NCI-H82 (cell line): Measurements from ENCODE around the gene TENT4A.
A peak's percentile ranks its signal among the peaks of the same experiment; 100 is the strongest.

Source experiments
- DNase-seq: peaks from one replicate; lab custom pipeline; 2025; lab: John Stamatoyannopoulos, UW

TENT4A gene

DNA sequence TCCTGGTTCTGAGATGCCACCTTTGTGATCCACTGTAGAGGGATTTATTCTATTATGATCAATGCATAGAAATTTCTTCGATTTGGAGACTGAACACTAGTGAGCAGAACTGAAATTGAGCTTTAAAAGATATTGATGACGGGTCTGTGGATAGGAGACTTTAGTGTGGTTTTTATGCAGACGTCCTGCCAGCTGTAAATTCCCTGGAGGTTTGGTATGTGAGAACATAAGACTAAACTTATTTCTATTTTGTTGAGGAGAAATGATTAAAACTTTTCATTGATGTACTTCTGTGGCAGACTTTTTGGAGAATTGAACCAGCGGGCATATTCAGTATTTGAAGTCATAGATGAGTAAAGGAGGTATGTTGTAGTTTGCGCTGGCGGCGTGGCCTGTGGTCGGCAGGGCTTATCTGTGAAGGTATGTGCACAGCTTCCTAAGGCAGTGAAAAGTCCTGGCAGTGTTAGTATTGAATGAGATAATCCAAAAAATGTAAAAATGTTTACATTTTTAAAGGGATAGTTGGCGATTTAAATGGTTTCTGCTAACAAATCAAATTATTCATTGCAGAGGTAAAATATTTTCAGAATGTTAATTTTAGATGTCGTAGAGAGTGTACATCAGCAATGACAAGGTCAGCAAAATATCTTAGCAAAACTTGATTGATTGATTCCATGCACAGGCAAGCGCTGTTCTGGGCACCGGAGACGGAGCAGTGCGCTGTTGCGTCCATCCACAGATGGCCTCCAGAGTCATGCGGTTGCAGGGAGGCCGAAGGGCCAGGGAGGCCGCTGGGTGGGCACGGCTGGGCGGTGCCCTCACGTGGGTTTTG, 20.4 kb downstream of the TENT4A start:
- DNase-seq: no peak

DNA sequence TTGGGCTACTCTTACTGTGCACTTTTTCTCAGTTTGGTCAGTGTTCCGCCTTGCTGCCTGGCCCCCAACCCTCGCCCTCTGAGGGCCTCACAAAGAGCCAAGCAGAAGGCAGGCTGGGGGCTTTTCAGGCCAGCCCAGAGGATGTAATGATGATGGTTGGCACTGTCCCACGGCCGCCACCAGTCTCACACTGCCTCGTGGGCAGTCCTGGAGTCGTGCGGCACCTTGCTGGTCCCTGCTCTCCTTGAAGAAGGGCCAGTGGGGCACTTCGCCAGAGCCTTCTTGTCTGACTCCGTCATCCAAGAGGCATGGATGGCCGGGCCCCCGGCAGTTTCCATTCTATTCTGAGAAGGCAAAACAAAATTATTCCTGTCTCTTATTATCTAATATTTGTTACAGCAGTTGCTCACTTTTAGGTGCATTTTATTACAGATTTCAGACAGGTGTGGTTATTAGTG, 21.0 kb downstream of the TENT4A start:
- DNase-seq: no peak

DNA sequence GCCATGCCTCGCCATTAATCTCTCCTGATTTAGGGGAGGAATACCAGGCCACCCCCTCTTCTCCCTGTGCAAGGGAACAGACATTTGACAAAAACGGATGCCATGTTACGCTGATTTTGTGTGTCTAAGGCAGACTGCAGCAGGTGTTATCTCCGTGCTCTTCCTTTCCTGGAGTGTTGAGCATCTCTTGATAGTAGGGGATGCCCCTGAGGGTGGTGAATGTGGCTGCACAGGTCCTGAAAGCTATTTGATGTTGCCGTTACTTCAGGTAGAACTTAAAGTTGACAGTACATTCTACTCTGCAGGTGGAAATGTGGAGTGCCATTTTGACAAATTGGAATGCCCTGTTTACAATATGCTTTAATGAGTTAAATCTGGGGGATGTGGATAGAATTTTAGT, 21.5 kb downstream of the TENT4A start:
- no peak for DNase-seq

DNA sequence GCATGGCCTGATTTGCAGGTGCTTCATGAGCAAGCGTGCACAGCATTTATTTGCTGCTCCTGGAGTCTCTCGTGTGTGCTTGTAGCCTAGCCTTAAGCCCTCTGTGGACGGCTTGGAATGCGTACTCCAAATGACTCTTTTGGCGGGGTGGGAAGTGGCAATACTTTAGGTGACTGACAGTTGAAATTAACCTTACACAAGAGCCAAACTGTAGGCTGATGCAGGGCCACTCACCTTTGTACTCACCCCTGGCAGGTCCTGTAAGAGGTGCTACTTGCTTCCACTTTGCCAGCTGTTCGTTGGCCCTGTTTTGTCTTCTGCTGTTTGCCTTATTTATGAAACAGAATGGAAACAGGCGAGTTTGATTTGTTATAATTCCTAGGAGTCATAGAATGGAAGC, 22.9 kb downstream of the TENT4A start:
- no peak for DNase-seq

DNA sequence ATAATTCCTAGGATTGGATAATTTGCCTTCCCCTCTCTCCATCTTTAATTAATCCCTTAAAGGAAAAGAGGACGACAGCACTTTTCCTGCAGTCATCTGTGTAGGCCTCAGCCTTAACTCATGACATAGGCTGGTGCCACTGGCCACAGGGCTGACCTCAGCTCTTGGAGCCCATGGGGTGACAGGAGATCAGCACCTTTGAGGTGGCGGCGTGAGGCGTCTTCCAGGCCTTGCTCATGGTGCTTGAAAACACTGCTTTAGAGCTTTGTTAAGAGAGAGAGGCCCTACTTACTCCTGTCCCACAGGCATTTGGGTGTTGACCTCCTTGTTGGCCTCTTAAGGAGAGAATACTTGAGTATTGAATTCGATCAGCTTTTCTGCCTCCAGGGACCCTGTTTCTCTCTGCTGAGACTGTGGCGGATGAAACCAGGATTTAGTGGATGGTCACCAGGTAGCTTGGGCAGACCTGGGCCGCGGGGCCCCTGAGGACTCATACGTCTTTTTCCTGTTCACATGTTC, 23.4 kb downstream of the TENT4A start:
- no peak for DNase-seq

DNA sequence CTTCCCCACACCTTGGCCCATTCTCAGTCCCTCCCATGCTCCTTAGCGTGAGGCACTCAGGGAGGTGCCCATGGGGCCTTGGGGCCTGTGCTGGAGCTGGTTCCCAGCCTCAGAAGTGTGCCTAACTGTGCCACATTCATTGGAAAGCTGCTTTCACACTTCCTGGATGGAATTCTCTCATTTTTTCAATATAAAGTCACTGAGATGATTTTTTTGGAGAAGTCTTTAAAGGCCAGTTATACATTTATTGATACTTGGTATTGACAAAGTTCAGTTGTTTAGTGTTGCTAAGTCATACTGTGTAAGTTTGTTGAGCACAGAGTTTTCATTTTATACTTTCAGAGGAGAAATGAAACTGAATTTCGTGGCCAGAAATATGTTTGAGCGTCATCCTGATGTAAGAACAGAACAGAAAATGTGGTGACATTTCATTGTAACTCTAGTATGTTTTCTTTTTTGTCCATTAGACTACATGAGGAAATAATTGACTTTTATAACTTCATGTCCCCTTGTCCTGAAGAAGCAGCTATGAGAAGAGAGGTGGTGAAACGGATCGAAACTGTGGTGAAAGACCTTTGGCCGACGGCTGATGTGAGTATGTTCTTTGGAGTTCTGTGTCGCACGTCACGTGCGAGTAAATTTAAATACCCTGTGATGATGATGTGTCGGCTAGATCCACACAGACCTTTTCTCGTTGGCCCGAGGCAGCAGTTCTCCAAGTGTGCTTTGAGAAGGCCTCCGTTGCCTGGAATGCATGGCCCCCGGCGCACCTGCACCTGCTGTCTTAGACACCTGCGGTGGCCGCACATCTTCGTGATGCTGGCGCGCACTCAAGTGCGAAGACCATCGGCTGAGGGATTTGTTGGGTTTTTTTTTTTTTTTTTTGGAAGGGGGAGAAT, 24.1 kb downstream of the TENT4A start:
- no peak for DNase-seq

DNA sequence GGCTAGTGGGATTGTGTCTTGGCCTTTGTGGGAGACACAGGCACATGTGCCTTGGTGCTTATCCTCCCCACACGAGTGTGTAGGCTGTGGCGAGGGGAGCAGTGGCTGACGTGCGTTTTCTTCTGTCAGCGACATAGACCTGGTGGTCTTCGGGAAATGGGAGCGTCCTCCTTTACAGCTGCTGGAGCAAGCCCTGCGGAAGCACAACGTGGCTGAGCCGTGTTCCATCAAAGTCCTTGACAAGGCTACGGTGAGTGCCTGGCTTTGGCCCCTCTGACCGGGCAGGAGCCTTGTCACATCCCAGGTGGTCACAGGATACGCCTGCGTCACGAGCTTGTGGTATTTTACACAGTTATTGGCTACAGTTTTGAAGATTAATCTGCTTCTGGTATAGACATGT, 26.4 kb downstream of the TENT4A start:
- DNase-seq: no peak

DNA sequence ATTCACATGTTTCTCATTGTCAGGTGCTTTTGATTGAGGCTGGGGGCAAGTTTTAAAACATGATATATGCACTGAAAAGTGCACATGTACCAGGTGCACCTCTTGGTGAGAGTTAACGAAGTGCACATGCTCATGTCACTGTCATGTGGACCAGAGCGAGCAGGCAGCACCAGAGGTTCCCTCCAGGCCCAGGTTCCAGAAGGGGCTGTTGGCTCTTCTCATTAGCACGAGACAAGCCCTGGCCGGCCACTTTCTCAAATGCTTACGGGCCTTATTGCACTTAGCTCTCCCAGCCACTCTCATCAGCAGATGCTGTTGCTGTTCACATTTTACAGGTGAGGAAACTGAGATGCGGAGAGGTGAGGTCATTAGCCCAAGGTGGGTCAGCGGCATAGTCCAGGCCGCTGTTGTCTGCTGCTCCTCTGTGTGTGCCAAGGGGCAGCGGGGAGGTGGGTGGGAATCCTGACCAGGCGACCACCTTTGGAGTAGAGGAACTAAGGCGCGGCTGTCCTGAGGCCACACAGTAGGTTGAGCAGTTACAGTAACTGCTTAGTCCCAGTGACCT, 27.4 kb downstream of the TENT4A start:
- DNase-seq: no peak

DNA sequence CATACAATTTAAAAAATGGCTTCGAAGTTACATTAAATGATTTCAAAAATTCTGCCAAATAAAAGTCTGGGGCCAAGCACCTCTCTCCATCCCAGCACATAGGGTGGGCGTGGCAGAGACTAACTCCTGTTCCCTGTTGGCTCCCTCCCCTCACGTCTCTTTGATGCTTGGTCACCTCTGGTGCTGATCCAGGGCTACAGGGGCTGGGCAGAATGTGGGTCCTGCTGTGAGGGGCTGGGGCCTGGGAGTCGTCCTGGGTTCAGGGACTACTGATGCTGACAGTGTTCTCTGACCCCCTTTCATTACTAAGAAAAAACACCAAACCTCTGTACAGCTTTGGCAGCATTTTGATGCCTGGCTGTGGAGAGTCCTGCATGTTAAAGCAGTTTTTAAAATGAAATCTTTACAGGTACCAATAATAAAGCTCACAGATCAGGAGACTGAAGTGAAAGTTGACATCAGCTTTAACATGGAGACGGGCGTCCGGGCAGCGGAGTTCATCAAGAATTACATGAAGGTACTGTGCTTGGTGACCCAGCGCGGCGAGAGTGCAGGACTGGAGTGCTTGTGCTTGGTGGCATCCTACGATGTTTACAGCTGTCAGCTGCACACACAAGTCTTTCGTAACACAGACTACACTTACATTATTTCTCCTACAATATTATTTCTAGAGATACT, 29.0 kb downstream of the TENT4A start:
- DNase-seq: no peak

DNA sequence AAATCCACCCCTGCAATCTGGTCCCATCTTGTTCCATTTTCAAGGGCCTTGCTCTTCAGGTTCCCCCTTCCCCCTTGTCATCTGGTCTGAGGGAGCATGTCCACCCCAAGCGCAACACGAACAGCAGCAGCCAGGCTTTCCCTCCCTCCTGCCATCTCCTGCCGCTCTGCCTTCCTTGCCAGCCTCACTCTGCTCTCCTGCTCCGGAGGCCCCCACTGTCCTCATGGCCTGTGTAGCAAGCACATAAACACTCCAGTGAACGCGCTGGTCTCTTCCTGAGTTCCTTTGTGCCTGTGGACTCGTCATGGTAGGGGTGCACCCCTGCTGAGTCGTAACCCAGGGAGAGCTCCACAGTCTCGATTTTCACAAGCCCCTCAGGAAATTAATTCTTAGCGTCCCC, 29.9 kb downstream of the TENT4A start:
- no peak for DNase-seq

DNA sequence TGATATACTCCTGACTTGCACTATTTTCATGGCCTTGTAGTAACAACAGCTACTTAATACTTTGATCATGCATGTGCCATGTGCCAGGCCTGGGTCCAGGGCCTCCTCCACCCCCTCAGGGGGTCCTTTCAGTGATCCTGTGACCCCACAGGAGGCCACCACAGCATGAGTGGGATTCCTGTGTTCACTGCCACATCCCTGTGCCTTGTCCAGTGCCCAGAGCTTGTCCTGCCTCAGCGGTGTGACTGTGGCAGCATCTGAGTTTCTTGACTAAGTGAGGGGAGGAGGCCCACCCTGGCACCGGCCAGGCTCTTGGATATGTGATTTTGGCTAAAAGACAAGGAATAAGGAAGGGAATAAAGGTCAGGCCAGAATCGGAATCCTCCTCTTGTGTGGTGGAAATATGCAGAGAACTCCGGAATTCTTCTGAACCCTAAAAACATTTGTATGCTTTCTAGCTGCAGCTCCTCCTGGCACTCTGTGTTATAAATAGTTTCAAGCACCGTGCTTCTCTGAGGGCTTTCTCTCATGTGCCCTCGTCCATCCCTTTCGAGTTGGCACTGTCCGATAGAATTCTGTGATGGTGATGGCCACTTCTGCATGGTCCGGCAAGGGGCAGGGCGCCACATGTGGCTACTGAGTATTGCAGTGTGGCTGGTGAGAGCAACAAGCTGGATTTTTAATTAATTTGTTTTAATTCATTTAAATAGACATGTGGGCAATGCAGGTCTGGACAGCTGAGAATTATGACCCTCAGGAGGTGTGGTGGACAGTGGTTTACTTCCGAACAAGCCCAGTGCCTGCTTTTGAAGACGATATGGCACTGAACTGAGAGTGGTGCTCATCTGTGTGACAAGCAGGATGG, 31.8 kb downstream of the TENT4A start:
- no peak for DNase-seq

DNA sequence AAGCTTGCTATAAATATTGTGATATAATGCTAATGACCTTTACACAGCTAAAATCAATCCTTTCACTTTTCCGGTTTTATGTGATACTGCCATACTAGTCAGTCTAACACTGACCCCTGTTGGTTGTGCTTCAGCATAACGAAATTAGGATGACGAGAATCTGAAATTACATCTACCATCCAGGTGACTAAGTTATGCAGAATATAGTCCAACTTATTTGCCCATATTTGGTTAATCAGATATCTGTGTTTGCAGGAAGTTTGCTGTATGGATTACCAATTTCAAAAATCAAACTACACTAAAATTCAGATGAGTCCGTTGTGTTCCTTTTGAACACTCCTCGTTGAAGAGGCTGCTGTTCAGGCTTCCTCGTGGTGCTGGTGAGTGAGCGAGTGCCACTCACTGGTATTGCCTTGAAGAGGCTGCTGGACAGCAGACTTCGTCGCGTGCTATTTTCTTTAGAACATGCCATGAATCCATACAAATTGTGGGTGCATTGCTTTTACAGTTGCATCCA, 32.5 kb downstream of the TENT4A start:
- DNase-seq: peak; percentile 51

DNA sequence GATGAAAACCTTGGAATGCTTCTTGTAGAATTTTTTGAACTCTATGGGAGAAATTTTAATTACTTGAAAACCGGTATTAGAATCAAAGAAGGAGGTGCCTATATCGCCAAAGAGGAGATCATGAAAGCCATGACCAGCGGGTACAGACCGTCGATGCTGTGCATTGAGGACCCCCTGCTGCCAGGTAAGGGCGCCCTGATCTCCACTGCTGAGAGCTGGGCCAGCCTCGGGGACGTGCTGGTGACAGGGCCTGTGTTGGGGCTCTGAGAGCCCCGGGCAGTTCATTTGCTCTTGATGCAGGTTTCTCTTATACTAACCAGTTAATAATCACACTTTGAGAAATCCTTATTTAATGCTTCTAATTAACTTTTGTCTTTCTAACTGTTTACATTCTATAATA, 33.0 kb downstream of the TENT4A start:
- no peak for DNase-seq

DNA sequence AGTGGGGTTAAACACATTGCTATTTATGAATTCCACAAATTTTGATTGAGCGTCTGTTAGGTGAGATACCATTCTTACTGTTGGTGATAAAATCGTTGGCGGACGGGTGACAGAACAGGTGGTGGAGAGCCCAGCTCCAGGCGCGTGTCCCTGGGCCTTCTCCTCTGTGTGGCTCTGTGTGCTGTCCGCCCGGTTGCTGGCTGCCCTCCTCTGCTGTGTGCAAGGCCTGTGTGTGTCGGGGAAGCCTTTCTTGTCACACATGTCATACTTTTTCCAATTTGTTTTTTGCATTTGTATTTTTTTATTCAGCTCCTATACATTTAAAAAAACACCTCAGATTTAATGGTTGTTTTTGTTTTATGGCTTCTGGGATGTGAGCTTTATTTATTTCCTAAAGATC, 33.9 kb downstream of the TENT4A start:
- no peak for DNase-seq

DNA sequence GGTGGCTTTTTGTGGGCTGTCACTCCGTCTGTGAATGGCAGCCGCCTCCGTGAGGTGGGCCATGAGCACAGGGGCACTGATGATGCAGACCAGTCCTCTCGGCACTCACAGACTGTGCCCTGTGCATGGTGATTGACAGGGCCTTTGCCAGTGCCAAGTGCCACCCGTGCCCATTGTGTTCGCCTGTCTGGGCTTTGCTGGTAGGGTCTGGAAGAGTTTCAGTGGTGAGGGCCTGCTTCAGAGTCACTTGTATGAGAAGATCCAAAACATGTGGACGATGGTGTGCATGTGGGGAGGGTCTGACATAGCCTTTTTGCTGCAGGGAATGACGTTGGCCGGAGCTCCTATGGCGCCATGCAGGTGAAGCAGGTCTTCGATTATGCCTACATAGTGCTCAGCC, 34.9 kb downstream of the TENT4A start:
- no peak for DNase-seq

DNA sequence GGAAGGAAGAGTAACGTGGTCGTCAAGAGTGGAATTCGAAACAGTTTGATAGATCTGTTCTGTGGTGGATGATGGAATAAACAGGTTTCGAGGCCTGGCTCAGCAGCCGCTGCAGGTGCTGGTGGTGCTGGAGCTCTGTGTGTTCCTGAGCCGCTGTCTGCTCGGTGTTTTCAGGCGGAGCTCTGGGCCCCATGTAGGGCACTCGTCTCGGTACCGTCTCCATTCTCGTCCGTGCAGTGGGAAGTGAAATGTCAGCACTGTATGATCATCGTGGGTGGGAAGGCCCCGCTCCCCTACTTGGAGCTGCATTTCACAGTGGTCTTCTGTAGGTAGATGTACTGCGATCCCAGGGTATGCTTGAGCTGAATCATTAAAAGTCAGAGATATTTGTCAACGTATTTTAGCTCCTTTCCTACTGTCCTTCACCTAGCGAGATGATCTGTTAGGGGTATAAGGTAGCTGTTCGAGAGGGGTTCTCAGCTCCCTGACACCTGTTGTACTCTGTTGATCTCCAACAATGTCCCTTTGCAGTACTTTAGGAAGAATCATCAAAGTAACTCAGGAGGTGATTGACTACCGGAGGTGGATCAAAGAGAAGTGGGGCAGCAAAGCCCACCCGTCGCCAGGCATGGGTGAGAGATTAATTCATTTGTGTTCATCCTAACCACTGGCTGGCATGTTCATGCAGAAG, 35.9 kb downstream of the TENT4A start:
- no peak for DNase-seq

DNA sequence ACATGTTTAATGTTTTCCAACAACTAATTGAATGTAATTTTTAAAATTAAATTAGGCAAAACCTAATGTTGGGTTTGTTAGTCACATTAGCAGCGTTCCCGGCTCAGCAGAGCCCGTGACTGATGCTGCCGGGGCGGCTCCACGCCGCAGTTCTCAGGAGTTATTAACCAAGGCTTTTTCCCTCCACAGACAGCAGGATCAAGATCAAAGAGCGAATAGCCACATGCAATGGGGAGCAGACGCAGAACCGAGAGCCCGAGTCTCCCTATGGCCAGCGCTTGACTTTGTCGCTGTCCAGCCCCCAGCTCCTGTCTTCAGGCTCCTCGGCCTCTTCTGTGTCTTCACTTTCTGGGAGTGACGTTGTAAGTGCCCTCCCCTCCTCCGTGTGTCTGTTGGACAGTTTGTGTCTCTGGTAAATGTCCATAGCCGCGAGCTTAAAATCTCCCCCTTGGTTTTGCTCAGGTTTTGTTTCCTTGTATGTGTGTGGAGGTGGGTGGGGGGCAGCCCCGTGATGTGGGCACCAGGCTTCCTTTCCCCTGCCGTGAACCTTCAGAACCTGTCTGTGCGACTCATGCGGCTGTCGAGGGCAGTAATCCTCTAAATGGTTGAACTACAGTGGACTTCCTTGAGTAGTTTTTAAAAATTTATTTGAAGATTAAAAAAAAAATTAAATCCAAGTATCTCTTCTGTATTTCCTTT, 37.1 kb downstream of the TENT4A start:
- no peak for DNase-seq

DNA sequence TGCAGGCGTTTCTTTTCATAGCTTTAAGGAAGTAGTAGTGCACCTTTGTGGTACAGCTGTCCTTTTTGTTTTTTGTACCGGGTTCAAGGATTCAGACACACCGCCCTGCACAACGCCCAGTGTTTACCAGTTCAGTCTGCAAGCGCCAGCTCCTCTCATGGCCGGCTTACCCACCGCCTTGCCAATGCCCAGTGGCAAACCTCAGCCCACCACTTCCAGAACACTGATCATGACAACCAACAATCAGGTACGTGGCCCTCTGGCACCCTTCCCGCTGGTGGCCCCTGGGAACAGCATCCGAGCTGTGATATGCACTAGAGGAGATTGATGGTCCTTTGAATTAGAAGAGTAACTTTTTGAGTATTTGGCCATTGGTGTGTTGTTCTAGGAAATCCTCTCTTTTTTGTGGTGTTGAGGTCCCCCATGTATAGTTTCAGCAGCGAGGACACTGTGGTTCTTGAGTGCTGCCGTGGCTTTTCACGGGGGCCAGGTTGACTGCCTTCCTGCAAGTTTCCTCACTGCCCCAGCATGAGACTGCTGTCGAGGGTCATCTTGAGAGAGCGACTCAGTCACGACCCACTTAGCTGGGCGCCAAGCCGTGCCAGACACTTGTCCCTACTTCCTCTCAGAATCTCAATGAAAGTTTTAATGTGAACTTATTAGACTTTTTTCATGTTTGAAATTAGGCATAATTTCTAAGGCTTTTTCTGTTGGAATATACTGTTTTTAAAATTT, 37.9 kb downstream of the TENT4A start:
- no peak for DNase-seq

DNA sequence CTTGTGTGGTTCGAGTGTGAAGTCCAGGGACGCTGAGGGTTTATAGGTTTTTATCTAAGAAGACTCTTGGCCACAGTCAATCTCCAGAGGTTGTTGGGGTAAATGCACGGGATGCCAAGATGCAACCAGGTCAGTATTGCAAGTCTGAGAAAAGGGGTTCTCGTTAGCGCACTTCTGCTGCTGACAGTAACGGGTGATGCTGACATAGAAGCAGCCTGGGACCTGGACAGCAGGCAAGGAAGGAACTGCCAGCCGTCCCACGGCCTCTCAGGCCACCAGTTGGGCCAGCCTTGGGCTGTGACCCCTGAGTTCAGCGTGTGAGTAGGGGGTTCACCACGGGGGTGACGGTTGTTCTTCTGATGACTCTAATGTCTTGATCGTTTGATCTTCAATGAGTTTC, 39.0 kb downstream of the TENT4A start:
- DNase-seq: no peak
